Memory B cell (primary cell): ENCODE measurements around the gene SMAD1.

ENCODE experiments used
- ATAC-seq: fragments of 150-1000 bp; cut with Tn5 transposase; 2 replicates; pipeline ENCODE4 v1.10.0; 2021; ENCODE audit warnings: low read depth, mild to moderate bottlenecking, moderate library complexity
- DNase-seq, 2 donors: peaks; one replicate each; pipeline ENCODE4 v3.0.0; 2022; ENCODE audit warnings: low spot score in 2 of 2
- H3K27ac Mint-ChIP-seq: one replicate; pipeline ENCODE4 v1.8.0; 2022; ENCODE audit warnings: mild to moderate bottlenecking, moderate library complexity, mixed read lengths
- H3K27me3 Mint-ChIP-seq: one replicate; pipeline ENCODE4 v1.8.0; 2022; ENCODE audit warnings: mixed read lengths
- H3K36me3 Mint-ChIP-seq: one replicate; pipeline ENCODE4 v1.8.0; 2022; ENCODE audit warnings: mild to moderate bottlenecking, mixed read lengths
- H3K4me1 Mint-ChIP-seq: one replicate; pipeline ENCODE4 v1.8.0; 2022; ENCODE audit warnings: mixed read lengths
- H3K4me3 Mint-ChIP-seq: one replicate; pipeline ENCODE4 v1.8.0; 2022; ENCODE audit warnings: mild to moderate bottlenecking, moderate library complexity, mixed read lengths
- H3K9me3 Mint-ChIP-seq: one replicate; pipeline ENCODE4 v1.8.0; 2022; ENCODE audit warnings: mixed read lengths

SMAD1 gene

DNA sequence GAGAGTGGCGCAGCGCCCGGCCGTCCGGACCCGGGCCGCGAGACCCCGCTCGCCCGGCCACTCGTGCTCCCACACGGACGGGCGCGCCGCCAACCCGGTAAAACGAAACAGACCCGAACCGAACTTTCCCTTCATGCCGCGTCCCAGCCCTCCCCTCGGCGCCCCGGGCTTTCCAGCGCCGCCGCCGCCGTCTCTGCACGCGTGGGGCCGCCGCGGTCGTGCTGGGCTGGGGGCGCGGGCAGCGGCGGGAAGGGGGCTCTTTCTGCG is 222 bp downstream of the SMAD1 start:
- Mint-ChIP-seq H3K27ac (no peak overlapping the region), H3K9me3 (peaks cover 4% of the 10 kb centered on the region), H3K27me3 (peaks cover 25% of the 10 kb centered on the region), H3K4me3 (peak overlapping the region; percentile 53), H3K36me3 (peaks cover 3% of the 10 kb centered on the region), H3K4me1 (peaks cover 4% of the 10 kb centered on the region)
- DNase-seq (no peak), ATAC-seq (peak; percentile 48)

DNA sequence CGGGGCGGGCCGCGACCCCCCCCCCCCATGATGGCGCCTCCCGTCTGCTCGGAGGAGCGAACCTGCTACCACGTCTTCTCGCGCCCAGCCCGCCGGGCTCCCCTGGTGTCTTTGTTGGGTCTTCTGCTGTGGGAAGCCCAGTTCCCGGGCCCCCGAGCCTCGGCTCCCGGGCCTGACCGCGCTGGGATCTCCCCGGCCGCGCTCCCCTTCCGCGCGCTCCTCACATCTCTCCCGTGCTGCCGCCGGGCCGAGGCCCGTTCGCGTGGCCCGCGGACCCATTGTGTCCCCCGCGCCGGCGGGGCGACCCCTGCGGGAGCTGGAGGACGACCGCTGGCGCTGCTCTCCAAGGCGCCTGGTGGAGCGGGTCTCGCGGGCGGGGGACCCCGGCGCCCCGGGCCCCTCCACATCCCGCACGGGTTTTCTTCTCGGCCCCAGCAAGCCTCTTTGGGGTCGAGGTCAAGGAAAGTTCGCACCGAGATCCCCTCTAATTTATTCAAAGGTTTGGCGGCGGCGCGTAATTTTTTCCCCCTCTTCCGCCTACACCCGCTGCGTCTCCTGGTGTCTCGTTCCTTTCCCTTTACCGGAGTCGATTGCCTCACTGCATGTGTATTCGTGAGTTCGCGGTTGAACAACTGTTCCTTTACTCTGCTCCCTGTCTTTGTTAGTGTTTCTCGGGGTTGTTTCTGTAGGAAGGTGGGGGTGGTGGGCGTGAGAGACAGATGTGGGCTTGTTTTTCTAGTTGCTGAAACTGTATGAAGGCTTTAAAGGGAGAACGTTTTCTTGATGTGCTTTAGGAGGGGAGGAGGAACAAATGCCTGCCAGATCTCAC is 770 bp downstream of the SMAD1 start:
- DNase-seq (peak in 1 of 2 donors; percentile 17), ATAC-seq (peak; percentile 45)
- H3K4me1 Mint-ChIP-seq = peaks cover 4% of the 10 kb centered on the region
- no peak overlapping the region for H3K27ac Mint-ChIP-seq
- peaks cover 2% of the 10 kb centered on the region for H3K36me3 Mint-ChIP-seq
- H3K9me3 Mint-ChIP-seq = peaks cover 4% of the 10 kb centered on the region
- no peak overlapping the region for H3K4me3 Mint-ChIP-seq
- H3K27me3 Mint-ChIP-seq = peaks cover 22% of the 10 kb centered on the region

- H3K27me3 Mint-ChIP-seq = peaks cover 17% of the 10 kb centered on the region
- DNase-seq (no peak), ATAC-seq (no peak)
- peaks cover 4% of the 10 kb centered on the region for H3K4me1 Mint-ChIP-seq
- peaks cover 2% of the 10 kb centered on the region for H3K36me3 Mint-ChIP-seq
- H3K9me3 Mint-ChIP-seq = peaks cover 4% of the 10 kb centered on the region
- H3K27ac Mint-ChIP-seq = no peak overlapping the region
- H3K4me3 Mint-ChIP-seq = no peak overlapping the region
Measured at GRCh38 chr4:145483514-145483913, 1.9 kb downstream of the SMAD1 start.

DNA sequence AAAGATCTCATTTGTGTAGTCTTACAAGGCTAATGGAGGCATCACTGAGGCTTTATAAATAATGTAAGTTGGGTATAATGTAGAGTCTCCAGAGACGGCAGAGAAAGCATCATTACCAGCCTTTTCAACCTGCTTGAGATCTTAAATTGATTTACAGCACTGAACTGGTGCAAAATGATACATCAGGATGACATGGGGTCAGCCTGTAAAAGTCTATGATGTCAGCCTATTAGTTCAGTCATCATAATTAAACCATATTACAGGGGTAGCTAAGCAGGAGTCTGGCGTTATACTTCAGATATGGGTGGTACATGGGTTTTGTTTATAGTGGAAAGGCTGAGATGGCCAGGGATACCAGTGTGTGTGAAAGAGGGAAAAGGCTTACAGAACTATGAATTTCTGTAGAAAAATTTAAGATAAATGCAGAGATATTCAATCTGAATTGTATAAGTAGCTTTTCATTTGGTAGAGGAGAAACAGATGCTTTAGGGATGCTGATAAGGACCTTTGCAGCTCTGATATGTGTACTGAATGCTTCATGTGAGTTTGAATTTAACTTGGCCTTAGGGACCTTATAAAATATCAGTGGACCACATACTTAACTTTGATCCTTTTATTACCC is 2.7 kb downstream of the SMAD1 start:
- H3K27ac Mint-ChIP-seq = no peak overlapping the region
- no peak overlapping the region for H3K4me3 Mint-ChIP-seq
- ATAC-seq = no peak
- no peak for DNase-seq
- peaks cover 4% of the 10 kb centered on the region for H3K4me1 Mint-ChIP-seq
- peaks cover 2% of the 10 kb centered on the region for H3K36me3 Mint-ChIP-seq
- H3K9me3 Mint-ChIP-seq = peaks cover 3% of the 10 kb centered on the region
- H3K27me3 Mint-ChIP-seq = peaks cover 13% of the 10 kb centered on the region

DNA sequence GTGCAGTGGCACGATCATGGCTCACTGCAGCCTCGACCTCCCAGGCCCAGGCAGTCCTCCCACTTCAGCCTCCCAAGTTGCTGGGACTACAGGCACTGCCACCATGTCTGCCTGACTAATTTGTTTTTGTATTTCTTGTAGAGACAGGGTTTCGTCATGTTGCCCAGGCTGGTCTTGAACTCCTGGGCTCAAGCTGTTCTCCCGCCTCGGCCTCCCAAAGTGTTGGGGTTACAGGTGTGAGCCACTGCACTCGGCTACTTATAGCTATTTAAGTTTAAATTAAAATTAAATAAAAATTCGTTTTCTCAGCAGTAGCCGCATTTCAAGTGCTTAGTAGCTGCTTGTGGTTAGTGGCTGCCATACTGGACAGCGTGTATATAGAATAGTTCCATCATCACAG is 3.5 kb downstream of the SMAD1 start:
- H3K27me3 Mint-ChIP-seq = peaks cover 11% of the 10 kb centered on the region
- DNase-seq = no peak
- H3K36me3 Mint-ChIP-seq = peaks cover 2% of the 10 kb centered on the region
- H3K27ac Mint-ChIP-seq = no peak overlapping the region
- peaks cover 4% of the 10 kb centered on the region for H3K4me1 Mint-ChIP-seq
- H3K9me3 Mint-ChIP-seq = peaks cover 2% of the 10 kb centered on the region
- no peak overlapping the region for H3K4me3 Mint-ChIP-seq
- ATAC-seq = no peak

DNA sequence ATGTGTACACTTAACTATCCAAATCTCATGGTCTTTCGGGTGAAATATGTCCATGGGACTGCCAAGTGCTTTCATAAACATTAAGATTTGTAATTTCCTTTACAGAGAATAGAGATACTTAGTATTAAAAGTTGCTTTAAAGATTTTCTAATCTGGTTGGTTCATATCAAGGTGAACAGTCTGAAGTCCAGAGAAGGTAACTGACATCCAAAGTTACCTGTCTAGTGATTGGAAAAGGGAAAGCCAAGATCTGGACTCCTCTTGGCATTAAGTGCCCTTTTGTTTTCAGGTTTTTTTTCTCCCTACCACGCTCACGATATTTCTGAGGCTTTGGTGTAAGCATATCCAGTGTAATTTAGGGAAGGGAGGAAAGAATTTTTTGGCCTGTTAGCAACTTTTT is 5.0 kb downstream of the SMAD1 start:
- H3K36me3 Mint-ChIP-seq = no peaks in the 10 kb centered on the region
- H3K27me3 Mint-ChIP-seq = peaks cover 1% of the 10 kb centered on the region
- no peak overlapping the region for H3K27ac Mint-ChIP-seq
- no peaks in the 10 kb centered on the region for H3K4me1 Mint-ChIP-seq
- ATAC-seq = no peak
- H3K9me3 Mint-ChIP-seq = no peaks in the 10 kb centered on the region
- DNase-seq = no peak
- H3K4me3 Mint-ChIP-seq = no peak overlapping the region

DNA sequence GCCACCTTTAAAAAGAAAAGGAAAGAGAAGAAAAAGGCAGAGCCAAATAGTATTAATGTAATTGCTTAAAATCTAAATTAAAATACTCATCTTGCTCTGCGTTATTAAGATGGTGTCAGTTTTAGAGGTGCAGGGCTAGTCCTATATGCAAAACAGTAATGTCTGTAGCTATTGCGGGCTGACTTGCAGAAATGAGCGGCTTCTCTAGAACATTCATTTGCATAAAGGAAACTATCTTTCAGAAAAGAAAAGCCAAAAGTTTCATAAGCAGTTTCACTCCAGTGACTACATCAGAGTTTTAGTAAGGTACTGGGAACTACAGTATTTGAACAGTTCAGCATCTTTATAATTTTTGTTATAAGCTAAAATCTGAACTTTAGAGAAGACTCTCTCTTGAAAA is 6.0 kb downstream of the SMAD1 start:
- H3K27me3 Mint-ChIP-seq = peaks cover 3% of the 10 kb centered on the region
- H3K27ac Mint-ChIP-seq = no peak overlapping the region
- no peak overlapping the region for H3K4me3 Mint-ChIP-seq
- peak in 1 of 2 donors; percentile 13 for DNase-seq
- no peaks in the 10 kb centered on the region for H3K4me1 Mint-ChIP-seq
- H3K9me3 Mint-ChIP-seq = no peaks in the 10 kb centered on the region
- ATAC-seq = peak; percentile 95
- no peaks in the 10 kb centered on the region for H3K36me3 Mint-ChIP-seq

- H3K27ac Mint-ChIP-seq = no peak overlapping the region
- DNase-seq (no peak), ATAC-seq (no peak)
- peaks cover 4% of the 10 kb centered on the region for H3K27me3 Mint-ChIP-seq
- no peak overlapping the region for H3K4me3 Mint-ChIP-seq
- no peaks in the 10 kb centered on the region for H3K4me1 Mint-ChIP-seq
- no peaks in the 10 kb centered on the region for H3K36me3 Mint-ChIP-seq
- H3K9me3 Mint-ChIP-seq = no peaks in the 10 kb centered on the region
Measured at GRCh38 chr4:145488310-145488709, 6.7 kb downstream of the SMAD1 start.

DNA sequence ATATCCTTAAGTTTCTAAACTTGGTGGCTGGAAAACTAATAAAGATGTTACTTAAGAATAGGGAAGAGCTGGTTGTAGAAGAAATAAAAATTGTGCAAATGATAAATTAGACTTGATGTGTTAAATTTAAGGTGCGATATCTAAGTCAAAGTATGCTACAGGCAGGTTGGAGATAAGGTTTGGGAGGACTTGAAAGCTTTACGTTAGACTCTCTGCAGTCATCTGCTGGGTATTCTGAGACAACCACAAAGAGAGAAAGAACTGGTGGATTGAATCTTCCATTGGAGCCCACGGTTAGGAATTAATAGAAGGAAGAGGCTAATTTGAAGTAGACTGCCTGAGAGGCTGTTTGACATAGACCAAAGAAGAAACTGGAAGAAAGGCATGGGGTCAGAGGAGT is 7.9 kb downstream of the SMAD1 start:
- no peaks in the 10 kb centered on the region for H3K36me3 Mint-ChIP-seq
- H3K4me1 Mint-ChIP-seq = no peaks in the 10 kb centered on the region
- DNase-seq (no peak), ATAC-seq (no peak)
- no peak overlapping the region for H3K27ac Mint-ChIP-seq
- no peaks in the 10 kb centered on the region for H3K9me3 Mint-ChIP-seq
- H3K4me3 Mint-ChIP-seq = no peak overlapping the region
- H3K27me3 Mint-ChIP-seq = peaks cover 4% of the 10 kb centered on the region

- ATAC-seq (no peak), DNase-seq (no peak)
- no peak overlapping the region for H3K4me3 Mint-ChIP-seq
- H3K4me1 Mint-ChIP-seq = no peaks in the 10 kb centered on the region
- H3K9me3 Mint-ChIP-seq = no peaks in the 10 kb centered on the region
- no peak overlapping the region for H3K27ac Mint-ChIP-seq
- peaks cover 4% of the 10 kb centered on the region for H3K27me3 Mint-ChIP-seq
- H3K36me3 Mint-ChIP-seq = no peaks in the 10 kb centered on the region
Measured at GRCh38 chr4:145490361-145490760, 8.7 kb downstream of the SMAD1 start.

DNA sequence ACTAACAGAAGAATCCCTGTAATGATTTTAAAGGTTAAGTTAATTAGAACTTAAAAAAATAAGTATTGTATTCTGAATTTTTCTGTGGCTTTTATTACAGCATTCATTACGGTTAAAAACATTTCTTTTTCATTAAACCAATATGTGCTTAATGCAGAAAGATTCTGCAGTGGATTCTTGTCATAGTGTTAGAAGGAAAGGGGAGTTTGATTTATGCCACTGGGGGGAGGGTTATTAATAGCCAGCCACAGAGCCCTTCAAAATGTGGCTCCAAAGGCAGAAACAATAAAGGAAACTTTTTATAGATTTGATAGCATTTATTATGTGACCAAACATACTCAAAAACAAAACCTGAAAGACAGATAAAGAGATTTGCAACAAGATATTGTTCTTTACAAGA is 9.1 kb downstream of the SMAD1 start:
- ATAC-seq (no peak), DNase-seq (no peak)
- H3K27ac Mint-ChIP-seq = no peak overlapping the region
- no peak overlapping the region for H3K4me3 Mint-ChIP-seq
- peaks cover 4% of the 10 kb centered on the region for H3K27me3 Mint-ChIP-seq
- no peaks in the 10 kb centered on the region for H3K9me3 Mint-ChIP-seq
- no peaks in the 10 kb centered on the region for H3K4me1 Mint-ChIP-seq
- no peaks in the 10 kb centered on the region for H3K36me3 Mint-ChIP-seq

GRCh38 chr4:145492376-145492775 is 10.7 kb downstream of the SMAD1 start:
- DNase-seq (no peak), ATAC-seq (no peak)
- Mint-ChIP-seq H3K4me3 (no peak overlapping the region), H3K27me3 (peaks cover 7% of the 10 kb centered on the region), H3K9me3 (no peaks in the 10 kb centered on the region), H3K27ac (no peak overlapping the region), H3K4me1 (no peaks in the 10 kb centered on the region), H3K36me3 (no peaks in the 10 kb centered on the region)

DNA sequence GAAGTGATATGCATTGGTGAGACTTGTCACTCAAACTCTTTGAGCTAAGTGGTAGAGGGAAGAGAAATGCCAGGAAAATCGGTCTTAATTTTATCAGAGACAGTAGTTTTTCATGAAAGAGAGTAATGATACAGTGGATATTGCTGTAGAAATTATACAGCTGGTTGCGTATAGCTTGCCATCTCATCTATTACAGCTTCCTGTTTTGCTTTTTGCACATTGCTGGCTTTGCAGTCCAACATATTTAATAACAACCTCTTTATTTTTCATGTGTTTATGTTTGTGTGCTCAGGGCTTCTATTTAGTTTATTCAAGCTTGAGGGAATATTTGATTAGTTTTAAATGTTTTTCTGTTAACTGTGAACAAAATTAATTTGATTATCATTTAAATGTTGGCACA is 11.5 kb downstream of the SMAD1 start:
- ATAC-seq = no peak
- Mint-ChIP-seq H3K4me3 (no peak overlapping the region), H3K9me3 (no peaks in the 10 kb centered on the region), H3K36me3 (no peaks in the 10 kb centered on the region), H3K27ac (no peak overlapping the region), H3K27me3 (peaks cover 7% of the 10 kb centered on the region), H3K4me1 (no peaks in the 10 kb centered on the region)
- DNase-seq = no peak

GRCh38 chr4:145494666-145495270 is 13.1 kb downstream of the SMAD1 start:
- no peak for ATAC-seq
- Mint-ChIP-seq H3K36me3 (no peaks in the 10 kb centered on the region), H3K27ac (no peak overlapping the region), H3K4me3 (no peak overlapping the region), H3K4me1 (no peaks in the 10 kb centered on the region), H3K9me3 (no peaks in the 10 kb centered on the region), H3K27me3 (peaks cover 9% of the 10 kb centered on the region)
- DNase-seq = no peak

DNA sequence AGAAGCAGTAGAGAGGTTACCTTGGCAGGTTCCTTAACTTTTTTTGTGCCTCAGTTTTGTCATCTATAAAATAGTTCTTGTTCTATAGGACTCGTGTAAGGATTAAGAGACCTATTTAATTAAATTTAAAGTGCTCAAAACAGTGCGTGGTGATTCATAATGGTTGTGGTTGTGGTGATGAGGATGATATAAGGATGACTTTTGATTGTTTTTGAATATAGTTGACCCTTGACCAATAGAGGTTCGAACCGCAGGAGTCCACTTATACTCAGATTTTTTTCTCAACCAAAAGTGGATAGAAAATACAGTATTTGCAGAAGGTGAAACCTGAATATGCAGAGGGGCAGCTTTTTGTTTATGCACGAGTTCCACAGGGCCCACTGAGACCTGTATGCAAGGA is 14.6 kb downstream of the SMAD1 start:
- ATAC-seq (no peak), DNase-seq (no peak)
- H3K27ac Mint-ChIP-seq = no peak overlapping the region
- H3K9me3 Mint-ChIP-seq = no peaks in the 10 kb centered on the region
- no peaks in the 10 kb centered on the region for H3K4me1 Mint-ChIP-seq
- H3K36me3 Mint-ChIP-seq = no peaks in the 10 kb centered on the region
- H3K27me3 Mint-ChIP-seq = peaks cover 14% of the 10 kb centered on the region
- H3K4me3 Mint-ChIP-seq = no peak overlapping the region
